IMR-90 (cell line): ENCODE measurements around the gene TIAM1. TPM values are rescaled to one million over a fixed set of nuclear protein-coding genes. Genes with fewer than 3 reads are reported as not detected.

Experiments used
- ATAC-seq: fragments of 200-7000 bp; cut with Tn5 transposase; 2 replicates; pipeline ENCODE4 v1.9.1; 2020; ENCODE audit warnings: low read depth, mild to moderate bottlenecking, moderate library complexity
- BruUV-seq: library from RNA; stranded (reverse); fragments of 400-500 nt; replicated peaks from 2 replicates; lab custom pipeline; 2021; lab: Mats Ljungman, UMichigan
- CTCF ChIA-PET: fragments of 300-600 bp; formaldehyde crosslinking; extraction: SDS; loops from one replicate; lab custom pipeline; 2021; ENCODE audit warnings: antibody characterized with exemption; lab: Yijun Ruan, JAX
- POLR2A ChIA-PET: fragments of 300-600 bp; sonication (Branson Sonifier 250); formaldehyde crosslinking; loops from one replicate; lab custom pipeline; 2022; ENCODE audit warnings: antibody characterized with exemption; ENCODE audit not compliant: unreplicated experiment; lab: Charles Lee
- DNase-seq: peaks from one replicate; pipeline ENCODE4 v3.0.0; 2013
- H2AFZ ChIP-seq: replicated peaks from 2 replicates; pipeline ENCODE3; 2013; ENCODE audit warnings: low read length, mild to moderate bottlenecking; ENCODE audit not compliant: poor library complexity
- H2AK5ac ChIP-seq: 2 replicates; pipeline ENCODE4 v1.6.1; 2013; ENCODE audit warnings: low read depth, low read length, inconsistent platforms
- H2AK9ac ChIP-seq: replicated peaks from 2 replicates; pipeline ENCODE3; 2013; ENCODE audit warnings: mild to moderate bottlenecking, low read depth, low read length, moderate library complexity; ENCODE audit not compliant: poor library complexity
- H2BK120ac ChIP-seq: 2 replicates; pipeline ENCODE4 v1.6.1; 2013; ENCODE audit warnings: low read depth, low read length, inconsistent platforms
- H2BK15ac ChIP-seq: 3 replicates; pipeline ENCODE4 v1.6.1; 2013; ENCODE audit warnings: low read depth, low read length, inconsistent platforms
- H2BK20ac ChIP-seq: 2 replicates; pipeline ENCODE4 v1.6.1; 2013; ENCODE audit warnings: low read depth, mild to moderate bottlenecking, inconsistent platforms, low read length, moderate library complexity
- H2BK5ac ChIP-seq: 2 replicates; pipeline ENCODE4 v1.6.1; 2013; ENCODE audit warnings: mild to moderate bottlenecking, low read depth, low read length, inconsistent platforms; ENCODE audit not compliant: poor library complexity, severe bottlenecking
- H3K14ac ChIP-seq: replicated peaks from 2 replicates; pipeline ENCODE4 v1.6.1; 2013; ENCODE audit warnings: low read depth, low read length, inconsistent platforms
- H3K18ac ChIP-seq: 2 replicates; pipeline ENCODE4 v1.6.1; 2013; ENCODE audit warnings: low read depth, low read length, control low read depth
- H3K23ac ChIP-seq: 2 replicates; pipeline ENCODE4 v1.6.1; 2013; ENCODE audit warnings: low read depth, low read length, inconsistent platforms
- H3K27ac ChIP-seq: 2 replicates; pipeline ENCODE4 v1.5.1; 2013; ENCODE audit warnings: mild to moderate bottlenecking, control low read depth, low read length; ENCODE audit not compliant: insufficient read depth
- H3K27me3 ChIP-seq: 2 replicates; pipeline ENCODE4 v1.6.1; 2013; ENCODE audit warnings: low read length; ENCODE audit not compliant: control insufficient read depth, insufficient read depth
- H3K36me3 ChIP-seq: 2 replicates; pipeline ENCODE4 v1.6.1; 2013; ENCODE audit warnings: low read length, mixed read lengths; ENCODE audit not compliant: control insufficient read depth, insufficient read depth
- H3K4ac ChIP-seq: 2 replicates; pipeline ENCODE4 v1.6.1; 2013; ENCODE audit warnings: low read depth, low read length, inconsistent platforms
- H3K4me1 ChIP-seq: 2 replicates; pipeline ENCODE4 v1.6.1; 2013; ENCODE audit warnings: low read length, mixed read lengths; ENCODE audit not compliant: control insufficient read depth, insufficient read depth
- H3K4me2 ChIP-seq: 2 replicates; pipeline ENCODE4 v1.6.1; 2013; ENCODE audit warnings: low read depth, mild to moderate bottlenecking, control low read depth, low read length, moderate library complexity
- H3K4me3 ChIP-seq: 2 replicates; pipeline ENCODE4 v1.5.1; 2013; ENCODE audit warnings: low read depth, mild to moderate bottlenecking, control low read depth, low read length, moderate library complexity; ENCODE audit not compliant: insufficient read depth
- H3K56ac ChIP-seq: 2 replicates; pipeline ENCODE4 v1.6.1; 2013; ENCODE audit warnings: low read length, inconsistent platforms; ENCODE audit not compliant: insufficient read depth; ENCODE audit errors: extremely low read depth
- H3K79me1 ChIP-seq, 2 experiments: 2 replicates each; pipeline ENCODE4 v1.6.1; 2013; ENCODE audit warnings: low read length in 2 of 2, inconsistent platforms in 1 of 2, low read depth in 1 of 2
- H3K9ac ChIP-seq: 2 replicates; pipeline ENCODE4 v1.6.1; 2013; ENCODE audit warnings: low read depth, low read length, control low read depth
- H3K9me1 ChIP-seq: 2 replicates; pipeline ENCODE4 v1.6.1; 2013; ENCODE audit warnings: low read length, inconsistent platforms; ENCODE audit not compliant: insufficient read depth
- H3K9me3 ChIP-seq: 2 replicates; pipeline ENCODE4 v1.6.1; 2013; ENCODE audit warnings: low read length; ENCODE audit not compliant: control insufficient read depth, insufficient read depth
- H4K20me1 ChIP-seq: 2 replicates; pipeline ENCODE4 v1.6.1; 2013; ENCODE audit warnings: low read length, inconsistent platforms; ENCODE audit not compliant: insufficient read depth
- H4K5ac ChIP-seq: 2 replicates; pipeline ENCODE4 v1.6.1; 2013; ENCODE audit warnings: mild to moderate bottlenecking, low read depth, low read length, control low read depth
- H4K8ac ChIP-seq, 2 experiments: 2 replicates each; pipeline ENCODE4 v1.6.1; 2013; ENCODE audit warnings: low read depth in 2 of 2, low read length in 2 of 2, control low read depth in 1 of 2, inconsistent platforms in 1 of 2
- H4K91ac ChIP-seq: 2 replicates; pipeline ENCODE4 v1.6.1; 2013; ENCODE audit warnings: low read depth, low read length, inconsistent platforms; ENCODE audit not compliant: insufficient read depth
- FOS ChIP-seq: fragments of 150-350 bp; IDR thresholded peaks from 2 replicates; pipeline ENCODE4 v1.6.1; 2016; ENCODE audit warnings: low read depth, low read length
- POLR2A ChIP-seq: IDR thresholded peaks from 2 replicates; pipeline ENCODE4 v1.6.1; 2012; ENCODE audit warnings: mild to moderate bottlenecking, low read depth, low read length
- RFX5 ChIP-seq: IDR thresholded peaks from 2 replicates; pipeline ENCODE4 v1.8.0; 2012; ENCODE audit warnings: low read depth, mild to moderate bottlenecking, low read length, moderate library complexity
- WGBS, 2 experiments: methylation state at CpG; one replicate each; pipeline versions ENCODE4 v1.1.5 to v1.1.7; 2013; ENCODE audit warnings: missing lambda C conversion rate in 2 of 2; ENCODE audit not compliant: insufficient read length in 1 of 2; ENCODE audit errors: extremely low coverage in 2 of 2; 5-methylcytosine and 5-hydroxymethylcytosine counted together
- dilution Hi-C: fragments of 300-500 bp; cut with HindIII; formaldehyde crosslinking; loops from one replicate; pipeline ENCODE4 v1.14.3; 2018; ENCODE audit warnings: low sequenced_read_pairs; ENCODE audit not compliant: unreplicated experiment
- in situ Hi-C: fragments of 300-500 bp; cut with MboI; formaldehyde crosslinking; loops from 3 replicates; pipeline ENCODE4 v1.14.3; 2019; ENCODE audit warnings: low sequenced_read_pairs, inconsistent platforms, mixed read lengths
- intact Hi-C: fragments of 100-400 bp; cut with micrococcal nuclease; formaldehyde crosslinking; loops from 2 replicates; pipeline ENCODE4 v1.10.0; 2022
- polyA plus RNA-seq, 3 experiments: library from polyadenylated mRNA; depleted of rRNA; stranded (reverse); fragments of >200 nt; gene quantifications; 2 replicates each; pipeline ENCODE4 v1.2.3, GENCODE V29; 2012; ENCODE audit warnings: low replicate concordance in 1 of 3
- total RNA-seq: library from RNA; depleted of rRNA; stranded (reverse); fragments of >200 nt; gene quantifications from 2 replicates; pipeline ENCODE4 v1.2.3, GENCODE V29; 2012

Gene TIAM1
- total and polyA plus RNA-seq, 2 of the 4 experiments (the other 2 are of a cell fraction), result 2.9 to 9.3 TPM

- no peak overlapping the region for H3K4me2 ChIP-seq
- no peak overlapping the region for H3K18ac ChIP-seq
- no peak overlapping the region for H2AFZ ChIP-seq
- intact Hi-C loops, result no loop called here
- no peak overlapping the region for H4K8ac ChIP-seq
- TF ChIP-seq FOS, result no peak
- TF ChIP-seq POLR2A, result no peak
- TF ChIP-seq RFX5, result peak; percentile 50; the same call in 1 of the 2 replicates
- no peak overlapping the region for H3K56ac ChIP-seq
- H2BK5ac ChIP-seq, result no peak overlapping the region
- no peak overlapping the region for H4K5ac ChIP-seq
- no peaks in the 10 kb centered on the region for H3K79me1 ChIP-seq
- no peak overlapping the region for H2BK120ac ChIP-seq
- H3K23ac ChIP-seq, result no peak overlapping the region
- H3K4ac ChIP-seq, result no peak overlapping the region
- in situ Hi-C loops, result no loop called here
- no CpG with 5 or more reads among the region's 5 CpGs for WGBS, 2 experiments
- BruUV-seq, result no TSS peak
- H3K9me1 ChIP-seq, result no peaks in the 10 kb centered on the region
- H2AK9ac ChIP-seq, result no peak overlapping the region
- H2BK20ac ChIP-seq, result no peak overlapping the region
- peak; percentile 40 for DNase-seq
- H3K9ac ChIP-seq, result no peak overlapping the region
- no peak overlapping the region for H3K4me3 ChIP-seq
- no peak overlapping the region for H2BK15ac ChIP-seq
- no peak overlapping the region for H4K91ac ChIP-seq
- H2AK5ac ChIP-seq, result no peak overlapping the region
- H3K27me3 ChIP-seq, result no peaks in the 10 kb centered on the region
- ChIA-PET CTCF (interaction anchor here (0.6 to 1.2 kb wide), 2 partner anchors 13 to 144 kb away, joined by 3 read pairs; no protein-coding TSS in a partner anchor), POLR2A (interaction anchor here (0.6 kb wide), 1 partner anchor 100 kb away, joined by 3 read pairs; no protein-coding TSS in a partner anchor)
- H3K9me3 ChIP-seq, result no peaks in the 10 kb centered on the region
- no peaks in the 10 kb centered on the region for H4K20me1 ChIP-seq
- no peaks in the 10 kb centered on the region for H3K36me3 ChIP-seq
- no peak overlapping the region for H3K14ac ChIP-seq
- dilution Hi-C loops, result no loop called here
- peak; percentile 68 for ATAC-seq
- H3K4me1 ChIP-seq, result no peaks in the 10 kb centered on the region
- H3K27ac ChIP-seq, result no peak overlapping the region
Measured at GRCh38 chr21:31203431-31204054, 140.5 kb downstream of the TIAM1 start.
